ENCODE results near the gene PROZ. TPM values are rescaled to one million over a fixed set of nuclear protein-coding genes. Genes with fewer than 3 reads are reported as not detected.

PROZ gene
- polyA plus RNA-seq, 1 donor (not counting 4 experiments of a cell fraction or from before 2014, with no cell fraction given): not detected

DNA sequence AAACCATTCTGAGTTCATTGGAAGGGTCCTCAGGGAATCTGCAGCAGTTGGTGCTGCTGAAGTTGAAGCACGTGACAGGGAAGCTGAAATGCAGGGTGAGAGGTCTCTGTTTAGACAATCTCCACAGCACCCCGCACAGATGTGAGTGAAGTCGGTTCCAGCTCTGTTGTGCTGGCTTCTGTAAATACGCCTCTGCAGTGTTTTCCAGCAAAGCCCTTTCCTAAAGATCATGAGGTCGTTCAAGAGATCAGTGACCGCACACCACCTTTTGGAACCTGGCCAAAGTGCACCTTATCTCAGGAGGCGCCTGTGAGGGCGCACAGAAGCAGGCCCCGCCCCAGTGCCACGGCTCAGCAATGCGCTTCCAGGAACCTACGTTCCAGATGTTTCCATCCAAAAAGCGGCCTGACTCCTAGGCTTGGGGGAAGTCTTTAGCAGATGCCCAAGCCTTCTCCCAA is 61.7 kb downstream of the PROZ start:
- H3K9me1 ChIP-seq (ENCODE audit: control insufficient read depth, extremely low read depth, insufficient read depth, low read length): peaks cover 7% of the 10 kb centered on the region
- no peak overlapping the region for H3K4me3 ChIP-seq (ENCODE audit: control insufficient read depth in 2 of 3, extremely low read depth in 1 of 3, insufficient read depth in 2 of 3, low read depth in 1 of 3, low read length in 3 of 3)
- H3K36me3 ChIP-seq (ENCODE audit: control insufficient read depth in 2 of 2, extremely low read depth in 1 of 2, insufficient read depth in 2 of 2, low read length in 2 of 2): peaks cover 21 to 38% of the 10 kb centered on the region in 2 experiments
- DNase-seq (ENCODE audit: low read depth, low spot score) (no peak), FAIRE-seq (no peak)
- peaks cover 34% of the 10 kb centered on the region for H4K20me1 ChIP-seq (ENCODE audit: control insufficient read depth, extremely low read depth, insufficient read depth, low read length)
- H3K27ac ChIP-seq (ENCODE audit: control insufficient read depth, insufficient read depth, low read length): no peak overlapping the region
- no peaks in the 10 kb centered on the region for H3K27me3 ChIP-seq (ENCODE audit: control insufficient read depth, extremely low read depth, insufficient read depth, low read length)
- H3K9me3 ChIP-seq (ENCODE audit: control insufficient read depth, low read depth, low read length): no peaks in the 10 kb centered on the region
- peaks cover 95% of the 10 kb centered on the region for H3K79me2 ChIP-seq (ENCODE audit: control insufficient read depth, insufficient read depth, low read length)
- dilution Hi-C loops (cut with MboI; ENCODE audit: extremely low pct_ligation_motif_present, low sequenced_read_pairs): no loop called here
- H3K4me2 ChIP-seq (ENCODE audit: control insufficient read depth, extremely low read depth, insufficient read depth, low read depth, low read length): no peak overlapping the region
- TF ChIP-seq, protein P1, sequence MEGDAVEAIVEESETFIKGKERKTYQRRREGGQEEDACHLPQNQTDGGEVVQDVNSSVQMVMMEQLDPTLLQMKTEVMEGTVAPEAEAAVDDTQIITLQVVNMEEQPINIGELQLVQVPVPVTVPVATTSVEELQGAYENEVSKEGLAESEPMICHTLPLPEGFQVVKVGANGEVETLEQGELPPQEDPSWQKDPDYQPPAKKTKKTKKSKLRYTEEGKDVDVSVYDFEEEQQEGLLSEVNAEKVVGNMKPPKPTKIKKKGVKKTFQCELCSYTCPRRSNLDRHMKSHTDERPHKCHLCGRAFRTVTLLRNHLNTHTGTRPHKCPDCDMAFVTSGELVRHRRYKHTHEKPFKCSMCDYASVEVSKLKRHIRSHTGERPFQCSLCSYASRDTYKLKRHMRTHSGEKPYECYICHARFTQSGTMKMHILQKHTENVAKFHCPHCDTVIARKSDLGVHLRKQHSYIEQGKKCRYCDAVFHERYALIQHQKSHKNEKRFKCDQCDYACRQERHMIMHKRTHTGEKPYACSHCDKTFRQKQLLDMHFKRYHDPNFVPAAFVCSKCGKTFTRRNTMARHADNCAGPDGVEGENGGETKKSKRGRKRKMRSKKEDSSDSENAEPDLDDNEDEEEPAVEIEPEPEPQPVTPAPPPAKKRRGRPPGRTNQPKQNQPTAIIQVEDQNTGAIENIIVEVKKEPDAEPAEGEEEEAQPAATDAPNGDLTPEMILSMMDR (optimal IDR thresholded peaks at IDR 0.05 in 1 of 3, IDR thresholded peaks at IDR 0.05 in 1 of 3, conservative IDR thresholded peaks at IDR 0.05 in 1 of 3; ENCODE audit: extremely low read depth in 1 of 3, insufficient read depth in 2 of 3, low read length in 3 of 3): no peak
- no peak for TF ChIP-seq EZH2 (IDR thresholded peaks at IDR 0.05; ENCODE audit: low read length)
- H3K4me1 ChIP-seq (ENCODE audit: control insufficient read depth, extremely low read depth, insufficient read depth, low read length): peaks cover 17% of the 10 kb centered on the region
- H2AFZ ChIP-seq (ENCODE audit: control insufficient read depth, low read length): no peak overlapping the region
- H3K9ac ChIP-seq (ENCODE audit: control insufficient read depth, extremely low read depth, insufficient read depth, low read length): no peak overlapping the region

DNA sequence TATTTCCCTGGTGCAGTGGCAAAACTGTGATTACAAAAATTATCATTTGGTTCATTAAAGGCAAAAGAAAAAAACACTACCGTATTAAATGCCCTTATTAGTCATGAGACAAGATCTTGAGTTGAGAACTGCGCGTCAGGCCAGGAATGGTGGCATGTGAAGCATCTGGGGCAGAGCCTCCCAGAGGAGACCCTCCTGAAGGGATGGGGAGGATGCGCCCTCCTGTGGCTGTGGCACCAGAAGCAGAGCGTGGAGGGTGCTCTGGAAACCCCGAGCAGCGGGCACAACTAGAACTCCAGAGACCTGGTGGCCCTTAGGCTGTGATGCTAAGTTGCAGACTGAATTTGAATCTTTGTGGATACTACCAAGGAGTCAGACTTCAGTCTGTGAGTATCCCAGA is 62.4 kb downstream of the PROZ start:
- no peak overlapping the region for H3K4me3 ChIP-seq (ENCODE audit: control insufficient read depth in 2 of 3, extremely low read depth in 1 of 3, insufficient read depth in 2 of 3, low read depth in 1 of 3, low read length in 3 of 3)
- no peaks in the 10 kb centered on the region for H3K27me3 ChIP-seq (ENCODE audit: control insufficient read depth, extremely low read depth, insufficient read depth, low read length)
- peaks cover 93% of the 10 kb centered on the region for H3K79me2 ChIP-seq (ENCODE audit: control insufficient read depth, insufficient read depth, low read length)
- H3K4me1 ChIP-seq (ENCODE audit: control insufficient read depth, extremely low read depth, insufficient read depth, low read length): peaks cover 10% of the 10 kb centered on the region
- peaks cover 4% of the 10 kb centered on the region for H3K9me1 ChIP-seq (ENCODE audit: control insufficient read depth, extremely low read depth, insufficient read depth, low read length)
- peaks cover 28% of the 10 kb centered on the region for H4K20me1 ChIP-seq (ENCODE audit: control insufficient read depth, extremely low read depth, insufficient read depth, low read length)
- no peak overlapping the region for H3K27ac ChIP-seq (ENCODE audit: control insufficient read depth, insufficient read depth, low read length)
- H2AFZ ChIP-seq (ENCODE audit: control insufficient read depth, low read length): no peak overlapping the region
- dilution Hi-C loops (cut with MboI; ENCODE audit: extremely low pct_ligation_motif_present, low sequenced_read_pairs): no loop called here
- no peak overlapping the region for H3K9ac ChIP-seq (ENCODE audit: control insufficient read depth, extremely low read depth, insufficient read depth, low read length)
- peaks cover 25 to 45% of the 10 kb centered on the region in 2 experiments for H3K36me3 ChIP-seq (ENCODE audit: control insufficient read depth in 2 of 2, extremely low read depth in 1 of 2, insufficient read depth in 2 of 2, low read length in 2 of 2)
- H3K9me3 ChIP-seq (ENCODE audit: control insufficient read depth, low read depth, low read length): no peaks in the 10 kb centered on the region
- no peak for FAIRE-seq
- no peak overlapping the region for H3K4me2 ChIP-seq (ENCODE audit: control insufficient read depth, extremely low read depth, insufficient read depth, low read depth, low read length)
- DNase-seq (ENCODE audit: low read depth, low spot score): no peak
- TF ChIP-seq, protein P1 (optimal IDR thresholded peaks at IDR 0.05 in 1 of 3, IDR thresholded peaks at IDR 0.05 in 1 of 3, conservative IDR thresholded peaks at IDR 0.05 in 1 of 3; ENCODE audit: extremely low read depth in 1 of 3, insufficient read depth in 2 of 3, low read length in 3 of 3): peak in 1 of 3 experiments; percentile 21
- TF ChIP-seq EZH2 (IDR thresholded peaks at IDR 0.05; ENCODE audit: low read length): no peak

Small RNAs within 50 kb of the gene (small RNA-seq; reads per million reads assigned to genes)
- 0 reads per million in 3 experiments for gene AL137002.1 (ENCODE audit: insufficient read length in 3 of 3, low read depth in 3 of 3, low replicate concordance in 1 of 3)

Other genes with a start within 250 kb of the PROZ start
- gene MCF2L, start 189.4 kb upstream of the PROZ start, polyA plus RNA-seq: 0.14 TPM in 1 of 3 replicates, not detected in the others
- gene F7, start 52.9 kb upstream of the PROZ start, polyA plus RNA-seq: not detected in 3 replicates
- gene F10, start 35.8 kb upstream of the PROZ start, polyA plus RNA-seq: not detected in 3 replicates
- gene PCID2, start 50.0 kb downstream of the PROZ start, polyA plus RNA-seq: 52.7 to 76.5 TPM (median 64.8 TPM) in 3 replicates
- gene CUL4A, start 51.0 kb downstream of the PROZ start, polyA plus RNA-seq: 35.8 to 69.3 TPM (median 57.3 TPM) in 3 replicates
- gene LAMP1, start 138.6 kb downstream of the PROZ start, polyA plus RNA-seq: 202 to 251 TPM (median 232 TPM) in 3 replicates
- gene GRTP1, start 205.5 kb downstream of the PROZ start, polyA plus RNA-seq: 2.8 to 5.2 TPM (median 2.8 TPM) in 3 replicates